Fibroblast of villous mesenchyme (primary cell): Measurements from ENCODE around the gene CDHR3. TPM values are rescaled to one million over a fixed set of nuclear protein-coding genes. Genes with fewer than 3 reads are reported as not detected.
"Not testable (repeated sequence)": the region's sequence is repeated elsewhere in the genome, so short reads cannot be mapped to it uniquely, and the experiment has no call there.

Experiments used
- DNase-seq: peaks from one replicate; pipeline ENCODE4 v3.0.0-alpha.2; 2010; ENCODE audit warnings: low read depth
- H3K4me3 ChIP-seq: 2 replicates; pipeline ENCODE4 v1.5.1; 2011; ENCODE audit warnings: low read depth, mild to moderate bottlenecking, low read length
- CTCF ChIP-seq: IDR thresholded peaks from 2 replicates; pipeline ENCODE4 v1.5.1; 2012; ENCODE audit warnings: low read depth, mild to moderate bottlenecking, low read length; ENCODE audit not compliant: insufficient read depth
- total RNA-seq: library from RNA; depleted of rRNA; stranded (reverse); fragments of >200 nt; gene quantifications from 2 replicates; pipeline ENCODE4 v1.2.3, GENCODE V29; 2012

CDHR3 gene
- total RNA-seq, 1 donor = 9.1 TPM

GRCh38 chr7:105941596-105941995 is 21.5 kb upstream of the CDHR3 start:
- no peak for TF ChIP-seq CTCF
- H3K4me3 ChIP-seq = no peak overlapping the region
- DNase-seq = no peak

- no peak for TF ChIP-seq CTCF
- no peak overlapping the region for H3K4me3 ChIP-seq
- no peak for DNase-seq
These were observed 19.6 kb upstream of the CDHR3 start for GRCh38 chr7:105943486-105943885.

GRCh38 chr7:105945848-105946247 is 17.2 kb upstream of the CDHR3 start:
- no peak for TF ChIP-seq CTCF

GRCh38 chr7:105951597-105951996 is 11.5 kb upstream of the CDHR3 start:
- TF ChIP-seq CTCF = no peak
- H3K4me3 ChIP-seq = no peak overlapping the region
- no peak for DNase-seq

More at GRCh38 chr7:105945848-105946247, 17.2 kb upstream of the CDHR3 start:
- DNase-seq = no peak
- no peak overlapping the region for H3K4me3 ChIP-seq

- H3K4me3 ChIP-seq = no peak overlapping the region
- no peak for DNase-seq
- no peak for TF ChIP-seq CTCF
These were observed 10.0 kb upstream of the CDHR3 start for GRCh38 chr7:105952917-105953595.

GRCh38 chr7:105954711-105955110 is 8.4 kb upstream of the CDHR3 start:
- no peak for DNase-seq
- H3K4me3 ChIP-seq = no peak overlapping the region
- TF ChIP-seq CTCF = no peak

- not testable (repeated sequence) for H3K4me3 ChIP-seq, DNase-seq
These were observed 7.2 kb upstream of the CDHR3 start for GRCh38 chr7:105955651-105956466.
